MCF 10A (cell line): ENCODE results near the gene INPP5E. TPM values are rescaled to one million over a fixed set of nuclear protein-coding genes. Genes with fewer than 3 reads are reported as not detected.

Source experiments
- BruUV-seq: library from RNA; stranded (reverse); fragments of 400-500 nt; replicated peaks from 2 replicates; lab custom pipeline; 2021; lab: Mats Ljungman, UMichigan
- CTCF ChIA-PET: fragments of 300-600 bp; sonication (Branson Sonifier 250); formaldehyde crosslinking; extraction: SDS; loops from one replicate; lab custom pipeline; 2021; ENCODE audit warnings: antibody characterized with exemption, inconsistent platforms; lab: Yijun Ruan, JAX
- POLR2A ChIA-PET: fragments of 300-600, 350-650 bp; sonication (Branson Sonifier 250); formaldehyde crosslinking; extraction: SDS; loops from one replicate; lab custom pipeline; 2020; ENCODE audit warnings: antibody characterized with exemption, inconsistent platforms; lab: Yijun Ruan, JAX
- DNase-seq: peaks from one replicate; pipeline ENCODE4 v3.0.0-alpha.2; 2018; ENCODE audit not compliant: unreplicated experiment
- H3K27ac Mint-ChIP-seq: one replicate; pipeline ENCODE4 v1.8.0; 2022; ENCODE audit warnings: mild to moderate bottlenecking, low read depth, mixed read lengths; ENCODE audit not compliant: unreplicated experiment
- H3K27me3 Mint-ChIP-seq: one replicate; pipeline ENCODE4 v1.8.0; 2022; ENCODE audit warnings: mixed read lengths; ENCODE audit not compliant: insufficient read depth, unreplicated experiment
- H3K36me3 Mint-ChIP-seq: one replicate; pipeline ENCODE4 v1.8.0; 2022; ENCODE audit warnings: mild to moderate bottlenecking, moderate library complexity, mixed read lengths; ENCODE audit not compliant: insufficient read depth, unreplicated experiment
- H3K4me1 Mint-ChIP-seq: one replicate; pipeline ENCODE4 v1.8.0; 2022; ENCODE audit warnings: mixed read lengths; ENCODE audit not compliant: insufficient read depth, unreplicated experiment
- H3K4me3 Mint-ChIP-seq: one replicate; pipeline ENCODE4 v1.8.0; 2022; ENCODE audit warnings: mild to moderate bottlenecking, moderate library complexity, mixed read lengths; ENCODE audit not compliant: unreplicated experiment
- H3K9me3 Mint-ChIP-seq: one replicate; pipeline ENCODE4 v1.8.0; 2022; ENCODE audit warnings: mixed read lengths; ENCODE audit not compliant: unreplicated experiment
- CTCF ChIP-seq: fragments of 200-600 bp; IDR thresholded peaks from one replicate; pipeline ENCODE4 v1.8.0; 2022; ENCODE audit warnings: antibody characterized with exemption, mild to moderate bottlenecking; ENCODE audit not compliant: unreplicated experiment
- intact Hi-C: fragments of 100-400 bp; cut with micrococcal nuclease; formaldehyde crosslinking; loops from 2 replicates; pipeline ENCODE4 v1.14.1; 2022
- total RNA-seq: library from RNA; stranded (reverse); gene quantifications from 2 replicates; pipeline ENCODE4 v1.2.3, GENCODE V29; 2022

INPP5E gene
- total RNA-seq, 1 experiment from 2014 or later, result 16.3 TPM

DNA sequence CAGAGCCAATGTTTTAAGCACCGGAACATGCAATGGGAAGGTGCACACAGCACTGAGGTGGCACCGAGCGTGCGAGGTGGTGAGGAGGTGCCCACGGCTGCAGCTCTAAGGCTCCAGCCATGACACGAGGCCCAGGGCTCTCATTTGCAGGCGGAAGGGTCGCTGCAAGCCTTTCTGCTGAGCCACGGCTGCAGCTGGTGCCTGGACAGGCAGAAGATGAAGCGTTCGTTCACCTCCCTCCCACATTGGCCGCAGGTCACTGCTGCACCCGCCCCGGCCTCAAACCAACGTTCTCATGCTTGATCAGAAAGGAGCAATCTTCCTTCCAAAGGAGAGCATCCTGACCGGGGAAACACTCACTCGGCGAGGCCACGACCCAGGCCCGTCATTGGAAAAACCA lies 4.5 kb upstream of the INPP5E start:
- no TSS peak for BruUV-seq
- intact Hi-C loops, result no loop called here

GRCh38 chr9:136443687-136444086 lies 4.0 kb upstream of the INPP5E start:
- no peak for DNase-seq
- no peaks in the 10 kb centered on the region for H3K9me3 Mint-ChIP-seq
- intact Hi-C loops, result no loop called here
- H3K4me1 Mint-ChIP-seq, result no peaks in the 10 kb centered on the region
- ChIA-PET CTCF (interaction anchor here (0.6 to 1.2 kb wide), 3 partner anchors 9 to 839 kb away, joined by 3 read pairs; no protein-coding TSS in a partner anchor), POLR2A (interaction anchor here (0.6 to 0.7 kb wide), 2 partner anchors 10 to 77 kb away, joined by 3 read pairs; no protein-coding TSS in a partner anchor)
- H3K27ac Mint-ChIP-seq, result no peak overlapping the region
- BruUV-seq, result no TSS peak
- no peak for TF ChIP-seq CTCF
- no peaks in the 10 kb centered on the region for H3K27me3 Mint-ChIP-seq
- peaks cover 79% of the 10 kb centered on the region for H3K36me3 Mint-ChIP-seq
- H3K4me3 Mint-ChIP-seq, result no peak overlapping the region

More for the DNA sequence above, 4.5 kb upstream of the INPP5E start:
- no peak for TF ChIP-seq CTCF
- no peaks in the 10 kb centered on the region for H3K4me1 Mint-ChIP-seq
- CTCF ChIA-PET, result interaction anchor here (1.2 kb wide), 1 partner anchor 15 kb away, joined by 3 read pairs; no protein-coding TSS in a partner anchor
- no peak overlapping the region for H3K27ac Mint-ChIP-seq
- peaks cover 84% of the 10 kb centered on the region for H3K36me3 Mint-ChIP-seq
- H3K9me3 Mint-ChIP-seq, result no peaks in the 10 kb centered on the region
- H3K27me3 Mint-ChIP-seq, result no peaks in the 10 kb centered on the region
- POLR2A ChIA-PET, result interaction anchor here (0.6 to 1.7 kb wide), 3 partner anchors 11 to 77 kb away, joined by 3 to 4 read pairs (median 3); no protein-coding TSS in a partner anchor
- DNase-seq, result no peak
- H3K4me3 Mint-ChIP-seq, result no peak overlapping the region

DNA sequence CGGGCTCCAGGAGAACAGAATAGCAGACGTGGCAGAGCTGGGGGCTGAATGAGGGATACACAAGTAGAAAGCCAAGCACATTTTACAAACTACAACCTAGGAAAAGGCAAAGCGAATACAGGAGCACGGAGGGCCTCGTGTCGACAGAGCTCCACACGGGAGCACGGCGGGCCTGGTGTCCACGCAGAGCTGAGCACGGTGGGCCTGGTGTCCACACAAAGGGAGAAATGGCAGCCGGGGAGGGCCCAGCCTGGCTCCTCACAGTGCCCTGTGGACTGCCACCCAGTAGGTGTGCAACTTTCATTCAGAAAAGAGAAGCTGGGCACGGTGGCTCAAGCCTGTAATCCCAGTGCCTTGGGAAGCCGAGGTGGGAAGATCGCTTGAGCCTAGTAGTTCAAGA lies 3.4 kb upstream of the INPP5E start:
- POLR2A ChIA-PET, result no interaction called here
- CTCF ChIA-PET, result interaction anchor here (0.6 to 1.2 kb wide), 4 partner anchors 10 to 839 kb away, joined by 3 to 5 read pairs (median 3); no protein-coding TSS in a partner anchor
- no peak overlapping the region for H3K4me3 Mint-ChIP-seq
- BruUV-seq, result no TSS peak
- no peaks in the 10 kb centered on the region for H3K4me1 Mint-ChIP-seq
- TF ChIP-seq CTCF, result no peak
- no peak for DNase-seq
- H3K36me3 Mint-ChIP-seq, result peaks cover 74% of the 10 kb centered on the region
- no peaks in the 10 kb centered on the region for H3K9me3 Mint-ChIP-seq
- intact Hi-C loops, result no loop called here
- no peak overlapping the region for H3K27ac Mint-ChIP-seq
- H3K27me3 Mint-ChIP-seq, result no peaks in the 10 kb centered on the region

GRCh38 chr9:136442265-136442664 lies 2.6 kb upstream of the INPP5E start:
- intact Hi-C loops, result no loop called here
- CTCF ChIA-PET, result interaction anchor here (0.6 to 0.8 kb wide), 3 partner anchors 29 to 587 kb away, joined by 3 to 5 read pairs (median 4); no protein-coding TSS in a partner anchor
- TF ChIP-seq CTCF, result no peak
- Mint-ChIP-seq H3K4me3 (no peak overlapping the region), H3K27ac (no peak overlapping the region), H3K27me3 (no peaks in the 10 kb centered on the region), H3K9me3 (no peaks in the 10 kb centered on the region), H3K4me1 (peaks cover 5% of the 10 kb centered on the region), H3K36me3 (peaks cover 66% of the 10 kb centered on the region)
- BruUV-seq, result no TSS peak
- POLR2A ChIA-PET, result interaction anchor here (0.6 kb wide), 1 partner anchor 862 kb away, joined by 3 read pairs; no protein-coding TSS in a partner anchor
- DNase-seq, result no peak
